Measurements from ENCODE around the gene GLT1D1.

GRCh38 chr12:128844031-128844635 lies 9.1 kb upstream of the GLT1D1 start:
- TF ChIP-seq TAF1 (IDR thresholded peaks at IDR 0.05; ENCODE audit: borderline replicate concordance, insufficient read depth, low read length) (no peak), POLR2AphosphoS5 (IDR thresholded peaks at IDR 0.05; ENCODE audit: low read depth, low read length) (no peak), REST (IDR thresholded peaks at IDR 0.05; ENCODE audit: insufficient read depth in 1 of 2, low read depth in 2 of 2, low read length in 2 of 2) (no peak), FOXP2 (optimal IDR thresholded peaks at IDR 0.05; ENCODE audit: borderline replicate concordance, extremely low read depth, extremely low read length, insufficient read depth) (no peak), SIN3A (IDR thresholded peaks at IDR 0.05; ENCODE audit: borderline replicate concordance, insufficient read depth, low read length) (no peak)

Measured in PFSK-1 (cell line).